ENCODE measurements around the gene SERPINE1. TPM values are rescaled to one million over a fixed set of nuclear protein-coding genes. Genes with fewer than 3 reads are reported as not detected.

SERPINE1 gene
- total RNA-seq, 1 experiment from 2014 or later = 12.8 TPM

- H3K4me3 ChIP-seq (replicated peaks in 1 of 2; ENCODE audit: low read depth in 1 of 2, low read length in 2 of 2) = peak overlapping the region; percentile 31 to 53
- H2AFZ ChIP-seq (ENCODE audit: low read depth, low read length, poor library complexity, severe bottlenecking) = no peak overlapping the region
These were observed 26.7 kb upstream of the SERPINE1 start for GRCh38 chr7:101099969-101100781.

More at GRCh38 chr7:101099969-101100781, 26.7 kb upstream of the SERPINE1 start:
- no peaks in the 10 kb centered on the region for H3K9me2 ChIP-seq (ENCODE audit: insufficient read depth)
- POLR2A ChIA-PET = interaction anchor here (0.7 to 2.3 kb wide), 5 partner anchors 14 to 44 kb away, joined by 3 to 23 read pairs (median 6); partner anchors contain the start of genes SERPINE1 and TRIM56
- peak; percentile 81 for ATAC-seq
- H3K27me3 ChIP-seq (ENCODE audit: insufficient read depth, low read length) = no peaks in the 10 kb centered on the region
- TF ChIP-seq ZBTB33 (IDR thresholded peaks at IDR 0.05; ENCODE audit: extremely low read depth, insufficient replicate concordance, low read length) (no peak), YY1 (IDR thresholded peaks at IDR 0.05; ENCODE audit: extremely low read depth, insufficient replicate concordance, low read depth, low read length) (peak; percentile 68), CTCF (IDR thresholded peaks at IDR 0.05 in 2 of 3, conservative IDR thresholded peaks at IDR 0.05 in 1 of 3; ENCODE audit: borderline replicate concordance in 1 of 3, insufficient read depth in 1 of 3, low read depth in 2 of 3, low read length in 2 of 3) (no peak), EZH2 (IDR thresholded peaks at IDR 0.05) (no peak), EZH2phosphoT487 (IDR thresholded peaks at IDR 0.05; ENCODE audit: borderline replicate concordance) (no peak), ATF3 (IDR thresholded peaks at IDR 0.05) (no peak), POLR2A (IDR thresholded peaks at IDR 0.05; ENCODE audit: borderline replicate concordance, extremely low read depth, insufficient read depth, insufficient read length) (no peak), ZFX (IDR thresholded peaks at IDR 0.05) (no peak), CBX3 (IDR thresholded peaks at IDR 0.05; ENCODE audit: low read depth) (no peak), REST (IDR thresholded peaks at IDR 0.05; ENCODE audit: low read depth) (no peak), TCF7L2 (IDR thresholded peaks at IDR 0.05; ENCODE audit: borderline replicate concordance, extremely low read depth, insufficient read depth, insufficient read length) (peak; percentile 60), POLR2AphosphoS5 (IDR thresholded peaks at IDR 0.05; ENCODE audit: low read depth, low read length) (peak; percentile 70)
- CTCF ChIA-PET = interaction anchor here (1.1 to 1.2 kb wide), 3 partner anchors 13 to 27 kb away, joined by 3 read pairs; partner anchors contain the start of gene SERPINE1
- no peaks in the 10 kb centered on the region for H3K9me3 ChIP-seq (ENCODE audit: control insufficient read depth in 1 of 2, insufficient read depth in 1 of 2, low read depth in 1 of 2, low read length in 2 of 2)
- H4K20me1 ChIP-seq (ENCODE audit: insufficient read depth) = no peaks in the 10 kb centered on the region
- DNase-seq (ENCODE audit: low read depth, low spot score) = peak; percentile 84
- H3K4me1 ChIP-seq (ENCODE audit: control insufficient read depth in 1 of 2, insufficient read depth in 2 of 2, low read length in 2 of 2) = peaks cover 54 to 89% of the 10 kb centered on the region in 2 experiments
- no peaks in the 10 kb centered on the region for H3K79me2 ChIP-seq (ENCODE audit: insufficient read depth, low read length)
- intact Hi-C loops (cut with micrococcal nuclease) = no loop called here
- BruUV-seq (replicated peaks) = TSS peak; percentile 40
- H3K27ac ChIP-seq (ENCODE audit: low read depth, low read length) = peak overlapping the region; percentile 96
- H3K4me2 ChIP-seq (ENCODE audit: low read length) = peak overlapping the region; percentile 88
- RAD21 ChIA-PET (ENCODE audit: low non-redundant PET in 1 of 2, low total read pairs in 2 of 2, uncharacterized antibody in 2 of 2, unreplicated experiment in 2 of 2) = interaction anchor here (0.5 to 1.1 kb wide), 4 partner anchors 16 to 211 kb away, joined by 3 to 7 read pairs (median 4); partner anchors contain the start of genes PLOD3 (in 1 of the 2) and UFSP1 (in 1 of the 2)
- no peaks in the 10 kb centered on the region for H3K36me3 ChIP-seq (ENCODE audit: control insufficient read depth in 1 of 2, insufficient read depth in 2 of 2, low read length in 2 of 2)
- peak overlapping the region; percentile 79 for H3K9ac ChIP-seq (ENCODE audit: low read length)
